GM12801 (cell line): Measurements from ENCODE around the gene NOSTRIN.

Experiments used
- TF ChIP-seq, protein P1 (sequence below): IDR thresholded peaks from one replicate; pipeline ENCODE4 v1.5.1; 2011; ENCODE audit warnings: control low read depth; ENCODE audit not compliant: insufficient read length; ENCODE audit errors: extremely low read depth

The NOSTRIN gene

DNA sequence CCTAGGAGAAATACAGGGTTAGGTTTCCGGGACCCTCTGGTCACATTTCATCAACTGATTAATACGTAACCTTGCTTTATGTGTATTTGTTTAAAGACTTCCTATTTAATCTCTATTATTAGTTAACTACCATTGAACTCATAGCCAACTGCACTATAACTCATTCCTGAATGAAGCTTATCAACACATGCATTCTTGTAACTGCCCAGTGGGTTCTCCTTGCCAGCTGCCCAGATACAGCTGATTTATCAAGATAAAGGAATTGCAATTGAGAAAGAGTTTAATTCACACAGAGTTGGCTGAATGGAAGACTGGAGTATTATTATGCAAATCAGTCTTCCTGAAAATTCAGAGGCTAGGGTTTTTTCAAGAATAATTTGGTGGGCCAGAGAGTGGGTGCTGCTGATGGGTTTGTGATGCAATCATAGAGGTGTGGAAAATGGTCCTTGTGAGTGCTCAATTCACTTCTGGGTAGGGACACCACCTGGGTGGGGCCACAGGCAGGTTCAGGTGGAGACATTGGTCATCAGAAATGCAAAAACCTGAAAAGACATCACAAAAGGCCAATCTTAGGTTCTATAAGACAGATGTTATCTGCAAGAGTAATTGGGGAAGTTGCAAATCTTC, 21.1 kb upstream of the NOSTRIN start:
- TF ChIP-seq, protein P1, sequence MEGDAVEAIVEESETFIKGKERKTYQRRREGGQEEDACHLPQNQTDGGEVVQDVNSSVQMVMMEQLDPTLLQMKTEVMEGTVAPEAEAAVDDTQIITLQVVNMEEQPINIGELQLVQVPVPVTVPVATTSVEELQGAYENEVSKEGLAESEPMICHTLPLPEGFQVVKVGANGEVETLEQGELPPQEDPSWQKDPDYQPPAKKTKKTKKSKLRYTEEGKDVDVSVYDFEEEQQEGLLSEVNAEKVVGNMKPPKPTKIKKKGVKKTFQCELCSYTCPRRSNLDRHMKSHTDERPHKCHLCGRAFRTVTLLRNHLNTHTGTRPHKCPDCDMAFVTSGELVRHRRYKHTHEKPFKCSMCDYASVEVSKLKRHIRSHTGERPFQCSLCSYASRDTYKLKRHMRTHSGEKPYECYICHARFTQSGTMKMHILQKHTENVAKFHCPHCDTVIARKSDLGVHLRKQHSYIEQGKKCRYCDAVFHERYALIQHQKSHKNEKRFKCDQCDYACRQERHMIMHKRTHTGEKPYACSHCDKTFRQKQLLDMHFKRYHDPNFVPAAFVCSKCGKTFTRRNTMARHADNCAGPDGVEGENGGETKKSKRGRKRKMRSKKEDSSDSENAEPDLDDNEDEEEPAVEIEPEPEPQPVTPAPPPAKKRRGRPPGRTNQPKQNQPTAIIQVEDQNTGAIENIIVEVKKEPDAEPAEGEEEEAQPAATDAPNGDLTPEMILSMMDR: no peak

GRCh38 chr2:168782271-168782670, 20.2 kb upstream of the NOSTRIN start:
- TF ChIP-seq, protein P1: no peak

DNA sequence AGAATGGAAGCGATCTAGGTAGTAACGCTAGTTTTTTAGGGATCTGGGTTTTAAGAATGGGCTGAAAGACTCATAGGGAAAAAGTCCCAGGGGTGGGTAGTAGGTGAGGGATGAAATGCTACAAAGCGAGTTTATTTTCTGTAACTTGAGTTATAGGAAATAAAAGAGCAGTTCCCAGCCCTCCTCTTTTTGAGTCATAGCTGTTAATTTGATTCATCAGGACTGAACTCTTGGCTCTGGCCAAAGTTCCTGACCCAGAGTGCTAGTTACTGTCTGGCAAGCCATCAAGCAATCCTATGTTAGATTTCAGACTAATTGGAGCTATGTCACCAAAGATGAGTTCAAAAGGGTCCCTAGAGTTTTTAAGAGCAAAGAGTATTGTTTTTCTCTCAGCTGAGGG, 17.4 kb upstream of the NOSTRIN start:
- TF ChIP-seq, protein P1: no peak

- TF ChIP-seq, protein P1: no peak
Observed at GRCh38 chr2:168787098-168787781, 15.2 kb upstream of the NOSTRIN start.

DNA sequence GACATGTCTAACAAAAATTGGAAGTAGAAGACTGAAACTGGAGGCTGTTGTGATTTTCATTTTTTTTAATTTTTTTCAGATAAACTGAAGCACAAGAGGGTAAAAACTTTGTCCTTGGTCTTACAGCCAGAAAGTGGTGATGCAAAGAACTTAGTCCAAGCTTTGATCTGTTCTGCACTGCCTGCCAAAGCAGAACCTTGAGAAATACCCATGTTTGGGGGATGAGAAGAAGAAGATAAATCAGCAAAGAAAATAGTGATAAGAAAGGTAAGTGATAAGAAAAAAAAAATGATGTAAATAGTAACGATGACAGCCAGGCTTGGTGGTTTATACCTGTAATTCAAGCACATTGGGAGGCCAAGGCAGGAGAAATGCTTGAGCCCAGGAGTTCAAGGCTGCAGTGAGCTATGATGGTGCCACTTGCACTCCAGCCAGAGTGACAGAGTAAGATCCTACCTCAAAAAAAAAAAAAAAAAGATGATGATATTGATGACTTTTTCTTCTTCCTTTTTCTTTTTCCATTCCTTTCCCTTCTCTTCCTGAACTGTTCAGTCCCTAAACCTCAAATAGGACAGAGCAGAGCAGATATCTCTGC, 14.6 kb upstream of the NOSTRIN start:
- TF ChIP-seq, protein P1: no peak

GRCh38 chr2:168789776-168790175, 12.7 kb upstream of the NOSTRIN start:
- TF ChIP-seq, protein P1: no peak

- TF ChIP-seq, protein P1: no peak
Observed at GRCh38 chr2:168790226-168790902, 12.1 kb upstream of the NOSTRIN start.
